Measurements from ENCODE around the gene BOD1L1. TPM values are rescaled to one million over a fixed set of nuclear protein-coding genes. Genes with fewer than 3 reads are reported as not detected.
A peak's percentile ranks its signal among the peaks of the same experiment; 100 is the strongest.

BOD1L1 gene
- total and polyA plus RNA-seq, 2 experiments from 2014 or later, result 18.2 to 43.2 TPM

- ATAC-seq (peak; percentile 14), DNase-seq (ENCODE audit: low spot score) (peak; percentile 80)
- TF ChIP-seq STAT1 (IDR thresholded peaks at IDR 0.05; ENCODE audit: unreplicated experiment) (no peak), NANOG (IDR thresholded peaks at IDR 0.05; ENCODE audit: borderline replicate concordance) (no peak), EZH2 (IDR thresholded peaks at IDR 0.05; ENCODE audit: low read depth, unreplicated experiment) (peak; percentile 96), ZNF114 (CRISPR knock-in tag; IDR thresholded peaks at IDR 0.05) (no peak), REST (IDR thresholded peaks at IDR 0.05; ENCODE audit: unreplicated experiment) (no peak), EZH2phosphoT487 (IDR thresholded peaks at IDR 0.05; ENCODE audit: unreplicated experiment) (peak; percentile 81)
- Mint-ChIP-seq H3K4me3 (peak overlapping the region; percentile 86), H3K27me3 (ENCODE audit: insufficient read depth, low read depth, poor library complexity) (peaks cover 60% of the 10 kb centered on the region), H3K36me3 (ENCODE audit: low read depth) (peaks cover 4% of the 10 kb centered on the region; the same call in 1 of the 3 replicates), H3K27ac (no peak overlapping the region), H3K4me1 (peaks cover 18% of the 10 kb centered on the region), H3K9me3 (peaks cover 4% of the 10 kb centered on the region)
- 0 out of 2 replicates have a peak, but pooled peaks cover 6% of the 10 kb centered on the region for H4K20me1 ChIP-seq (replicated peaks; ENCODE audit: insufficient read depth)
- H3K79me2 ChIP-seq (replicated peaks; ENCODE audit: insufficient read depth), result no peaks in the 10 kb centered on the region
- H3K4me2 ChIP-seq, result peak overlapping the region; percentile 94
- peaks cover 85% of the 10 kb centered on the region for H3K27me3 ChIP-seq (ENCODE audit: insufficient read depth)
- H3F3A ChIP-seq (replicated peaks; ENCODE audit: low read depth), result peaks cover 5% of the 10 kb centered on the region
- peak overlapping the region; percentile 87 for H3K4me3 ChIP-seq
- H3K36me3 ChIP-seq (ENCODE audit: insufficient read depth), result no peaks in the 10 kb centered on the region
- peak overlapping the region; percentile 99 for H2AFZ ChIP-seq
- peaks cover 37% of the 10 kb centered on the region for H3K4me1 ChIP-seq (ENCODE audit: insufficient read depth)
- no peaks in the 10 kb centered on the region; the same call in 1 of the 2 replicates for H3K9me2 ChIP-seq (ENCODE audit: insufficient read depth)
- no peak overlapping the region for H3K27ac ChIP-seq (ENCODE audit: low read depth)
Measured at GRCh38 chr4:13546941-13547484, 80.5 kb downstream of the BOD1L1 start.

- no peak for ATAC-seq
- Histone ChIP-seq H3K27me3 (ENCODE audit: insufficient read depth) (peaks cover 92% of the 10 kb centered on the region), H2AFZ (peak overlapping the region; percentile 99), H3K9me2 (ENCODE audit: insufficient read depth) (no peaks in the 10 kb centered on the region), H3K4me1 (ENCODE audit: insufficient read depth) (peaks cover 43% of the 10 kb centered on the region), H4K20me1 (replicated peaks; ENCODE audit: insufficient read depth) (0 out of 2 replicates have a peak, but pooled peaks cover 6% of the 10 kb centered on the region), H3K27ac (ENCODE audit: low read depth) (no peak overlapping the region), H3F3A (replicated peaks; ENCODE audit: low read depth) (peaks cover 10% of the 10 kb centered on the region), H3K36me3 (ENCODE audit: insufficient read depth) (no peaks in the 10 kb centered on the region), H3K79me2 (replicated peaks; ENCODE audit: insufficient read depth) (no peaks in the 10 kb centered on the region), H3K4me2 (peak overlapping the region; percentile 94), H3K4me3 (peak overlapping the region; percentile 87)
- Mint-ChIP-seq H3K27ac (no peak overlapping the region), H3K9me3 (peaks cover 4% of the 10 kb centered on the region; the same call in 2 of the 3 replicates), H3K27me3 (ENCODE audit: insufficient read depth, low read depth, poor library complexity) (peaks cover 67% of the 10 kb centered on the region), H3K36me3 (ENCODE audit: low read depth) (peaks cover 4% of the 10 kb centered on the region; the same call in 1 of the 3 replicates), H3K4me3 (peak overlapping the region; percentile 86), H3K4me1 (peaks cover 19% of the 10 kb centered on the region)
- DNase-seq (ENCODE audit: low spot score), result peak; percentile 43
- TF ChIP-seq CREB1 (CRISPR knock-in tag; IDR thresholded peaks at IDR 0.05; ENCODE audit: low read depth), result no peak
- no peak for TF ChIP-seq NANOG (IDR thresholded peaks at IDR 0.05; ENCODE audit: borderline replicate concordance)
- no peak for TF ChIP-seq POLR2AphosphoS5 (IDR thresholded peaks at IDR 0.05; ENCODE audit: low read depth)
- TF ChIP-seq JUNB (IDR thresholded peaks at IDR 0.05; ENCODE audit: unreplicated experiment), result no peak
- no peak for TF ChIP-seq ZNF331 (CRISPR knock-in tag; IDR thresholded peaks at IDR 0.05; ENCODE audit: low read depth)
- TF ChIP-seq ETS1 (IDR thresholded peaks at IDR 0.05), result no peak
Measured at GRCh38 chr4:13546142-13546940, 81.2 kb downstream of the BOD1L1 start.
